Neural progenitor cell (in vitro differentiated cells): ENCODE data around the gene SV2B.

Source experiments
- EZH2 ChIP-seq: fragments of 200-600 bp; sonication (generic); IDR thresholded peaks from 2 replicates; pipeline ENCODE4 v1.6.1; 2017; ENCODE audit warnings: antibody characterized with exemption, mild to moderate bottlenecking, moderate library complexity
- TF ChIP-seq, protein P1 (sequence below): fragments of 200-600 bp; sonication (generic); IDR thresholded peaks from 2 replicates; pipeline ENCODE4 v1.5.1; 2017; ENCODE audit warnings: antibody characterized with exemption, mild to moderate bottlenecking

DNA sequence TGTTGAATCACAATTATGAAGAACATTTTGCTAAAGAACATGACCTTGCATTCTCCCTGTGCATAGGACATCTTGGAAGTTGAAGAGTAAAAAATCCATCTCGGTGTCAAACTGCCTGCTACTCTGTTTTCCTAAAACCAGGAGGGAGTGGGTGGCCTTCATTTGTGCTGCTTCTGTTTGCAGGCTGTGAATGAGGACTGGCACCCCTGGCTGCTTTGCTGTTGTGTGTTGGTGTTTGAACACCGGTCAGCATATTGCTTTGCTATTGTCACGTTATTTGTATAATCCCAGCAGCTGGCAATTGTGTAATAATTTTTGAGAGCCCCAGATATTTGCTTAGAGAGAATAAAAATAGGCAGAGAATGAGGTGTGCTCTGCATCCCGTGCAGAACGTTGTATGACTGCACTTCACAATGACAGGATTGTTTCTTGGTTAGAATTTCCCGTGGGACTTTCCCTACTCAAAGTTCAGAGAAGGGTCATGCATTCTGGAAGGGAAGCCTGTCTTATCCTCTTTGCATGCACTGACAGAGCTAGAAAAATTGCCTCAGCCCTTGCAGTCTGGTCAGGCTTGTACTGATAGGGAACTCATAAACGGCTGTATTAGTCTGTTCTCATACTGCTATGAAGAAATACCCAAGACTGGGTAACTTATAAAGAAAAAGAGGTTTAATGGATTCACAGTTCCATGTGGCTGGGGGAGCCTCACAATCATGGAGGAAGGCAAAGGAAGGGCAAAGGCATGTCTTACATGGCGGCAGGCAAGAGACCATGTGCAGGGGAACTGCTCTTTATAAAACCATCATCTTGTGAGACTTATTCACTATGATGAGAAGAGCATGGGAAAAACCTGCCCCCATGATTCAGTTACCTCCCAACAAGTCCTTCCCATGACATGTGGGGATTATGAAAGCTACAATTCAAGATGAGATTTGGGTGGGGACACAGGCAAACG lies 16.3 kb downstream of the SV2B start:
- TF ChIP-seq, protein P1, sequence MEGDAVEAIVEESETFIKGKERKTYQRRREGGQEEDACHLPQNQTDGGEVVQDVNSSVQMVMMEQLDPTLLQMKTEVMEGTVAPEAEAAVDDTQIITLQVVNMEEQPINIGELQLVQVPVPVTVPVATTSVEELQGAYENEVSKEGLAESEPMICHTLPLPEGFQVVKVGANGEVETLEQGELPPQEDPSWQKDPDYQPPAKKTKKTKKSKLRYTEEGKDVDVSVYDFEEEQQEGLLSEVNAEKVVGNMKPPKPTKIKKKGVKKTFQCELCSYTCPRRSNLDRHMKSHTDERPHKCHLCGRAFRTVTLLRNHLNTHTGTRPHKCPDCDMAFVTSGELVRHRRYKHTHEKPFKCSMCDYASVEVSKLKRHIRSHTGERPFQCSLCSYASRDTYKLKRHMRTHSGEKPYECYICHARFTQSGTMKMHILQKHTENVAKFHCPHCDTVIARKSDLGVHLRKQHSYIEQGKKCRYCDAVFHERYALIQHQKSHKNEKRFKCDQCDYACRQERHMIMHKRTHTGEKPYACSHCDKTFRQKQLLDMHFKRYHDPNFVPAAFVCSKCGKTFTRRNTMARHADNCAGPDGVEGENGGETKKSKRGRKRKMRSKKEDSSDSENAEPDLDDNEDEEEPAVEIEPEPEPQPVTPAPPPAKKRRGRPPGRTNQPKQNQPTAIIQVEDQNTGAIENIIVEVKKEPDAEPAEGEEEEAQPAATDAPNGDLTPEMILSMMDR: no peak
- TF ChIP-seq EZH2: no peak
